Peyer's patch (tissue), 4 donors: ENCODE results near the gene SPINT1. TPM values are rescaled to one million over a fixed set of nuclear protein-coding genes. Genes with fewer than 3 reads are reported as not detected.
A peak's percentile ranks its signal among the peaks of the same experiment; 100 is the strongest.

Experiments used
- DNase-seq, 3 donors: peaks; one replicate each; pipeline ENCODE4 v3.0.0-alpha.2; 2017 to 2019
- H3K27ac ChIP-seq, 4 donors: fragments of 200-600 bp; sonication (generic); one replicate each; pipeline ENCODE4 v1.5.1; 2016 to 2019
- H3K27me3 ChIP-seq, 2 donors: fragments of 200-600 bp; sonication (generic); one replicate each; pipeline ENCODE4 v1.5.1; 2019
- H3K36me3 ChIP-seq, 3 donors: fragments of 200-600 bp; sonication (generic); one replicate each; pipeline ENCODE4 v1.5.1; 2016 to 2019
- H3K4me1 ChIP-seq, 4 donors: fragments of 200-600 bp; sonication (generic); one replicate each; pipeline ENCODE4 v1.5.1; 2016 to 2019
- H3K4me3 ChIP-seq, 4 donors: fragments of 200-600 bp; sonication (generic); 1 replicate in 3 of 4; 2 replicates in 1 of 4; pipeline ENCODE4 v1.5.1; 2016 to 2019; ENCODE audit warnings: mild to moderate bottlenecking in 1 of 4
- H3K9me3 ChIP-seq, 4 donors: fragments of 200-600 bp; sonication (generic); one replicate each; pipeline ENCODE4 v1.5.1; 2016 to 2019; ENCODE audit warnings: mild to moderate bottlenecking in 1 of 4
- CTCF ChIP-seq, 6 experiments: fragments of 450-650 bp in 4 of 6; fragments of 200-600 bp in 2 of 6; sonication (generic) in 1 of 6; IDR thresholded peaks; one replicate each; pipeline ENCODE4 v1.5.1; 2017 to 2019; ENCODE audit warnings: antibody characterized with exemption in 6 of 6, mild to moderate bottlenecking in 3 of 6, moderate library complexity in 1 of 6
- POLR2A ChIP-seq, 2 donors: fragments of 450-650 bp; IDR thresholded peaks; one replicate each; pipeline ENCODE4 v1.5.1; 2017; ENCODE audit warnings: antibody characterized with exemption in 2 of 2, mild to moderate bottlenecking in 2 of 2, moderate library complexity in 2 of 2
- total RNA-seq, 4 donors: library from RNA; depleted of rRNA; stranded (reverse); fragments of >200 nt; gene quantifications; one replicate each; pipeline ENCODE4 v1.1.0, GENCODE V29; 2016

The SPINT1 gene
- total RNA-seq, 4 donors from 2014 or later = 103 to 991 (median 784) TPM

GRCh38 chr15:40891810-40892446, 48.1 kb downstream of the SPINT1 start:
- Histone ChIP-seq H3K4me3 (no peak overlapping the region), H3K36me3 (peaks cover 0 to 6% (median 0%) of the 10 kb centered on the region in 3 donors), H3K27me3 (no peaks in the 10 kb centered on the region), H3K9me3 (no peaks in the 10 kb centered on the region), H3K27ac (peak overlapping the region in 1 of 4 donors; percentile 42), H3K4me1 (peaks cover 3 to 37% (median 8%) of the 10 kb centered on the region in 4 donors)
- peak; percentile 47 to 83 (median 71) for DNase-seq
- TF ChIP-seq CTCF (IDR thresholded peaks at IDR 0.05) (peak; percentile 28 to 80 (median 68)), POLR2A (IDR thresholded peaks at IDR 0.05) (no peak)

- Histone ChIP-seq H3K4me1 (peaks cover 3 to 37% (median 8%) of the 10 kb centered on the region in 4 donors), H3K36me3 (peaks cover 0 to 6% (median 0%) of the 10 kb centered on the region in 3 donors), H3K27ac (peak overlapping the region in 2 of 4 donors; percentile 20 to 42), H3K9me3 (no peaks in the 10 kb centered on the region), H3K4me3 (no peak overlapping the region), H3K27me3 (no peaks in the 10 kb centered on the region)
- TF ChIP-seq POLR2A (IDR thresholded peaks at IDR 0.05) (no peak), CTCF (IDR thresholded peaks at IDR 0.05) (no peak)
- no peak for DNase-seq
Measured at GRCh38 chr15:40892447-40893012, 48.7 kb downstream of the SPINT1 start.

DNA sequence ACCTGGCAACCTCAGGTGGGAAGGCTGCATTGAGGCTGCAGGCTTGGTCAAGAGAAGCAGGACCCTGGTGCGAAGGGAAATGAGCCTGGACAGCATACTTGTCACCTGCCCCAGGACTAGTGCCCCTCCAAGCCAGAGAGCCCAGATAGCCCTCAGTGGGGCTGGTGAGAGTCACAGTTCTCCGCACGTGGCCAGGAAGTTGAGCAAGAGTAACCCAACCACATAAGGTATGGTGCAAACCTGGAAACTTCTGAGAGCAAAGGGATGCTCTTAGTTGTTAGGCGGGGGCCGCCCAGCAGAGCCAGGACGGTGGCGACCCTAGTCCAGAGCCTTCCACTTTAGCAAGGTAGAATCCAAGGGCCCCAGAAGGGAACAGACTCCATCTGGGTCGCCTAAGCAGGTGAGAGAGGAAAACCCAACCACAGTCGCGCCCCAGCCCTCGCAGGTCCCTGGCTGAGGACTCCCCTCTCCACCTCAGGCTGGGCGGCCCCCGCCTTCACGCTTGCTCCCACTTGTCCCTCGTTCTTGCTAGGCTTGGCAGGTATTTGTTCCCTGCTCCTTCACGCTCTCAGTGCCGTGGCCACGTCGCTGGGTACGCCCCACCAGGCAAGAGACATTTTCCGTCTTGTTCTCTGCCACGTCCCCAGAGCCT, 49.3 kb downstream of the SPINT1 start:
- H3K4me3 ChIP-seq = peak overlapping the region in 1 of 4 donors; percentile 79
- DNase-seq = no peak
- H3K9me3 ChIP-seq = no peaks in the 10 kb centered on the region
- TF ChIP-seq POLR2A (IDR thresholded peaks at IDR 0.05) (no peak), CTCF (IDR thresholded peaks at IDR 0.05) (no peak)
- H3K36me3 ChIP-seq = peaks cover 0 to 6% (median 0%) of the 10 kb centered on the region in 3 donors
- H3K27me3 ChIP-seq = no peaks in the 10 kb centered on the region
- H3K27ac ChIP-seq = peak overlapping the region in 2 of 4 donors; percentile 89 to 94
- H3K4me1 ChIP-seq = peaks cover 3 to 37% (median 8%) of the 10 kb centered on the region in 4 donors

- peaks cover 0 to 12% (median 0%) of the 10 kb centered on the region in 3 donors for H3K36me3 ChIP-seq
- no peaks in the 10 kb centered on the region for H3K27me3 ChIP-seq
- peak in 1 of 2 donors; percentile 94 for TF ChIP-seq POLR2A (IDR thresholded peaks at IDR 0.05)
- peak; percentile 97 to 99 (median 98) for TF ChIP-seq CTCF (IDR thresholded peaks at IDR 0.05)
- peak; percentile 98 to 99 (median 99) for DNase-seq
- H3K9me3 ChIP-seq = no peaks in the 10 kb centered on the region
- peak within 1 kb of the TSS; percentile 83 to 94 (median 88) for H3K27ac ChIP-seq
- peak within 1 kb of the TSS; percentile 77 to 81 (median 80) for H3K4me3 ChIP-seq
- peaks cover 3 to 37% (median 8%) of the 10 kb centered on the region in 4 donors for H3K4me1 ChIP-seq
Measured at GRCh38 chr15:40893733-40894680, 50.2 kb downstream of the SPINT1 start, which contains the start of gene VPS18. VPS18 (plus strand) TSS chr15:40894450; CDS start chr15:40894769, 319 bp downstream.
